Subcutaneous adipose tissue (tissue), 4 donors: Measurements from ENCODE around the gene C20orf204. TPM values are rescaled to one million over a fixed set of nuclear protein-coding genes. Genes with fewer than 3 reads are reported as not detected.

Experiments used
- CTCF ChIP-seq: fragments of 450-650 bp; IDR thresholded peaks from one replicate; pipeline ENCODE4 v1.5.1; 2016; ENCODE audit warnings: low read depth, mild to moderate bottlenecking, control low read depth, antibody characterized with exemption, moderate library complexity
- total RNA-seq, 4 donors: library from RNA; depleted of rRNA; stranded (reverse); fragments of >200 nt; gene quantifications; one replicate each; pipeline ENCODE4 v1.1.0, GENCODE V29; 2016

The C20orf204 gene
- total RNA-seq, 4 donors from 2014 or later: 0.17 to 4.0 (median 1.1) TPM

DNA sequence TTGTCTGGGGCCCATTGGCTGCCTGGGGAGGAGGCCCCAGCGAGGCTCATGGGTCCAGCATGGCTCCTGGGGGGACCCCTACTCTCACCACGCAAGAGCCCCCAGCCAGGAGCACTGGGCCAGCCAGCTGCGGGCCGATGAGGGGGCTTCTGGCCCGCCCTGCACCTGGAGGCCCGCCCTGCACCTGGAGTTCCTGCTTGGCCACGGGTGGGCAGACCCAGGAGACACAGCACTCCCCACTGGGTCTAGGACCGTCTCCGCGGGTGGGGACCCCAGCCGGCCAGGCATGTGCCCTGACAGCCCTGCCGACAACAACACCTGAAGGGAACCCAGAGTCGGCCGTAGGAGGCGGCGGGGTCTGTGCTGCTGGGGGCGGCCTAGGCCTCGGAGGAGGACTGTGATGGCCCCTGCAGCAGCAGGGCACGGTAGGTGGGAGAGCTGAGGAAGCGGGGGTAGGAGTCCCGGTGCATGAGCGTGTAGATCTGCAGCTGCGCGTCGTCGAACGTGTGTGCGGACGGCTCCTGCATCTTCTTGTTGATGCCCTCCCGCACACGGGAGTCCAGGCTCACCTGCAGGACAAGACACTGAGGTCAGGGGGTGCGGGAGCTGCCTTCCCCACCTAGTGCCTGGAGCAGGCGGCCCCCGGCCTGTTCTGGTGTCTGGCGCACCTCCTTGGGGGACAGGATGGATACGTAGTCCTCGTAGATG is 37.6 kb downstream of the C20orf204 start:
- TF ChIP-seq CTCF: no peak

GRCh38 chr20:64074184-64074789 is 38.3 kb downstream of the C20orf204 start:
- no peak for TF ChIP-seq CTCF

DNA sequence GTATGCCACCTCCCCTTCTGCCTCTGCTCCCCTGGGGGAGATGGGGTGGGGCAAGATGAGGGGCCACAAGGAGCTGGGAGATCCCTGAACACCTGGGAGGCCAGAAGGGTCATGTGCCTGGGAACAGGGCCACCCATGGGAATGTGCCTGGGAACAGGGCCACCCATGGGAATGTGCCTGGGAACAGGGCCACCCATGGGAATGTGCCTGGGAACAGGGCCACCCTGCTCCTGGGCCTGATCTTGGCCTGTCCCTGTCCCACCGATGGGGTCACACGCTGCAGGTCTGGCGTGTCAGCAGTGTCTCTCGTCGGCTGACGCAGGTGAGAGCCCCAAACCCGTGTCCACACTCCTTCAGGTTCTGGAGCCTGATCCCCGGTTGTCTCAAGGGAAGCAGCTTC is 39.0 kb downstream of the C20orf204 start:
- TF ChIP-seq CTCF: no peak

DNA sequence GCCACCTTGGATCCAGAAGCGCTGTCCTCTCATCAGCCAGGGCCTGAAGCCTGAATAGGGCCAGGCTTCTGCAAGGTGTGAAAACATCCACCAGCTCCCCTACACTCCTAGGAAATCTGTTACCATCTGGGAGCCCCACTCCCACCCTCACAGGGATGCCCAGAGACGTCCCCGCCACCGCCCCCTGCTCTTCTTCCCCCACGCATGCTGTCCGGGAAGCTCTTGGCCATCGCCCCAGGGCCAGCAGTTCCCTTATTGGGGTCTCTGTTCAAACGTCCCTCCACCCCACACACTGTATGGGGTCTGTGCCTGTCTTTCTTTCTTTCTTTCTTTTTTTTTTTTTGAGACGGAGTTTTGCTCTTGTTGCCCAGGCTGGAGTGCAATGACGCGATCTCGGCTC is 39.6 kb downstream of the C20orf204 start:
- no peak for TF ChIP-seq CTCF

DNA sequence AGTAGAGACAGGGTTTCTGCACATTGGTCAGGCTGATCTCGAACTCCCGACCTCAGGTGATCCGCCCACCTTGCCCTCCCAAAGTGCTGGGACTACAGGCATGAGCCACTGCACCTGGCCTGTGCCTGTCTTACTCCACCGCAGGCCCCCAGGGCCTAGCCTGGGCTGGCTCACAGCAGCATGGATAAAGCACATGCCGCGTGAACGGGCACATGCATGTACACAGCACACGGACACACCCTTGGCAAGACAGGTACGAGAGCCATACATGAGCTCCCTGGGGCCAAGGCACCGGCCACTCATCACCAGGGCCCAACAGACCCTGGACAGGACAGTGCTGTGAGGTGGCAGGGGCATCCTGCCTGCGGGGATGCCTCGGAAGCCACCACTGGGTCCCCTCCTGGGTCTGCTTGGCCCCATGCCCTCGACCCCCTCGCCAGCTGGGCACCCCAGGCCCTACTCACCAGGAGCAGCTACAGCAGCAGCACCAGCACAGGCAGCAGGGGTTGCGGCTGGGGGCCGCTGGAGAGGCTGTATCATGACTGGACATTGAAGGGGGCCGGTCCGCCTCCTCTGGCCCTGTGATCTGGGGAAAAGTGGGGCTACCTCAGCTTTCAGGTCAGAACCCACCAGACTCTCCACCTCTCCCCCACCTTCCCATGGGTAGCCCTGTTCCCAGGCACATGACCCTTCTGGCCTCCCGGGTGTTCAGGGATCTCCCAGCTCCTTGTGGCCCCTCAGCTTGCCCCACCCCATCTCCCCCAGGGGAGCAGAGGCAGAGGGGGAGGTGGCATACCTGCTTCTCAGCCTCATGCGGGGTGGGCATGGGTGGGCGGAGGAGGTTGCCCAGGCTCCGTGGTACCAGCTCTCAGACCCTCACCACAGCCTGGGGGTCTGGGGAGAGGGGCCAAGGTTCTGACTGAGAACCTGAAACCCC is 40.3 kb downstream of the C20orf204 start:
- TF ChIP-seq CTCF: no peak

GRCh38 chr20:64077094-64077493 is 41.1 kb downstream of the C20orf204 start:
- TF ChIP-seq CTCF: no peak

GRCh38 chr20:64077541-64077875 is 41.5 kb downstream of the C20orf204 start:
- no peak for TF ChIP-seq CTCF
